CMK (cell line): ENCODE data around the gene FAM177B.
"Not testable (repeated sequence)": the region's sequence is repeated elsewhere in the genome, so short reads cannot be mapped to it uniquely, and the experiment has no call there.

Source experiments
- DNase-seq: peaks from one replicate; pipeline ENCODE4 v3.0.0-alpha.2; 2010; ENCODE audit warnings: low read depth

Gene FAM177B

DNA sequence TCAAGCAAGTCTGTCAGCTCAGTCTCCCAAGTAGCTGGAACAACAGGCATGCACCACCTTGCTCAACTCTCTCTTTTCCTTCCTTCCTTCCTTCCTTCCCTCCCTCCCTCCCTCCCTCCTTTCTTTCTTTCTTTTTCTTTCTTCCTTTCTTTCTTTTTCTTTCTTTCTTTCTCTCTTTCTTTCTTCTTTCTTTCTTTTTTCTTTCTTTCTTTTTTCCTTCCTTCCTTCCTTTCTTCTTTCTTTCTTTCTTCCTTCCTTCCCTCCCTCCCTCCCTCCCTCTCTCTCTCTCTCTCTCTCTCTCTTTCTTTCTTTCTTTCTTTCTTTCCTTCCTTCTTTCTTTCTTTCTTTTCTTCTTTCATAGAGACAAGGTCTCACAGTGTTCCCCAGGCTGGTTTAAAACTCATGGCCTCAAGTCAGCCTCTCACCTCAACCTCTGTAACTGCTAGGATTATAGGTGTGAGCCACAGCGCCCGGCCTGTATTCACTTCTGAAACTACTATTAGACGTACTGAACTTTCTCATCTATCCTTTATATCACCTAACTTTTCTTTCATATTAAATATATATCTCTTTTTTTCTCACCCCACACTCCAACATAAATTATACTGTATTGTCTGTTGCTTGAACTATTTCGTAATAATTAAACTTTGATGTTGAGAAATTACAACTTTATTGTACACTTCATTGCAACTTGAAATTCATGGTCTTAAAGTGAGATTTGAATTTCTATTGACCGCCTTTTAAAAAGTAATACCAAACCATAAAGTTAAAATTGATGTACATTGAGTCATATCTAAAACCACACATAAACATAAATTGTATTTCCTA lies 4.8 kb downstream of the FAM177B start:
- not testable (repeated sequence) for DNase-seq

DNA sequence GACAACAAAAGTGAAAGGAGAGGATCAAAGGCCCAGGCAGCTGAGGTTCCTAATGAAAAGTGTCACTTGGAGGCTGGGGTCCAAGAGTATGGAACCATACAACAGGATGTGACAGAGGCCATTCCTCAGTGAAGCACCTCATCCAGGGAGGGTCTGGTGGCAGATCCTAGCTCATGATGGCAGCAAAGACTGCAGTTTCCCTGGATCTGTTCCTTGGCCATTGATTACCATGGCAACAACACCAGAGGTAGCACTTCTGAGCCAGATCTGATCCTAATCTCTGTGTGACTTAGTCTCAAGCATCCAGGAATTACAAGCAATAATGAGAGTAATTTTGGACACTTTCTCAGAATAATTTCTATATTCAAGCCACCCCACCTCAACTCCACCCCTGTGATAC lies 12.9 kb downstream of the FAM177B start:
- DNase-seq = no peak

DNA sequence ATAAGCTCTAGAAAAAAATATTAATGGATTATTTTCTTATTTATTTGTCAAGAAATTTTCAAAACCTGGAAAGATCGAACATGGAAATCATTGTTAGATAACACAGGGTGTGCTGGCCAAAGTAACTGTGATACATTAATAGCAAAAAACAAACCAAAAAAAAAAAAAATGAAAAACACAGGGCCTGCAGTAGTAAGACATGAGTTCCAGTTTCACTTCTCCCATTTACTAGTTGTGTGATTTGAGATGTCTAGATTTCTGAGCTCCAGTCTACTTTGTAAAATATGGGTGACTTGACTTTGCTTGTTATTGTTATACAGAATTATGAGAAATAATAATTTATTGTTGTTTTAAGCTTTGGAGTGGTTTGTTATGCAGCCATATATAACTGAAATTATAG lies 13.6 kb downstream of the FAM177B start:
- DNase-seq = no peak

DNA sequence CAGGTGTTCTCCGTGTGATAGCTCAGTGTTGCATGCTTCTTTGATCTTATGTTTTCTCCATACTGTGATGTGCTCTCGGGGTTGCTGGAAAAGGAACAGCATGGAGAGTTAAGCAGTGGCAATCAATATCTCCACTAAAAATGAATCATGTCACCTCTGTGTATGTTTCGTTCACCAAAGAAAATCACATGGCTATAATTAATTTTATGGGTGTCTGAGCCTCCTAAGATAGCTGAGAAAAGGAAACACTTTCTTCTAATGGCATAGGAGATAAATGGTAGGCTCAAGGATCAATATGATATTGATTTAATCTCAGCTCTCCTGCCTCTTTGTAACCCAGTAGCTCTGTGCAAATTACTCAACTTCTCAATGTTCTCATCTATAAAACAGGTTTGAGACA lies 14.3 kb downstream of the FAM177B start:
- no peak for DNase-seq

DNA sequence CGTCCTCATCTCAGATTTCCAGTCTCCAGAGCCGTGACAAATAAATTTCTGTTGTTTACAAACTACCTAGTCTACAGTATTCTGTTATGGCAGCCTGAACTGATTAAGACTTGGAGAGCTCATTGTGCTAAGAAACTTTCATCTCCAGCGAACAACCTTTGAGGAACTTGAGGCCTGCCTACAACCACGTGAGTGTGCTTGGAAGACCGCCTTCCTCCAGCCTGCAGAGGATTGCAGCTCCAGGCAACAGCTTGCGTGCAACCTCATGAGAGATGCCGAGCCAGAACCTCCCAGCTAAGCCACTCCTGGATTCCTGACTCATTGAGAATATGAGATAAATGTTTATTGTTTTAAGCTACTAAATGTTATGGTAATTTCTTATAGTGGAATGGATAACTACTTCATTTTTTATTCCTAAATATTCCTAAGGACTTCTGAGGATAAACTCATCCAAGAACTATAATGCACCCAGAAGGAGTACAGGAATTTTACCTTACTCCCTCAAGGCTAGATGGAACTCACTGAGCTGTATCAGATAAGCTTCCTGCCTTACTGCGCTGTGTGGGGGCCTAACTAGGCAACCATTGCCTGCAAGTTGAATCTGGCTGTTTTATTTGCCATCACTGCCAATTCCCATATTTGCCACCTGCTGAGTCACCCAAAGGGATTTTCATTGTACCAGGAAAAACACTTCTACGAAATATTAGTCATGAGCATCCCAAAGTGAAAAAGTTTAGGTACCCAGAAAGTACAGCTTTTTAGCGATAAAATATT lies 17.6 kb downstream of the FAM177B start:
- DNase-seq = no peak

DNA sequence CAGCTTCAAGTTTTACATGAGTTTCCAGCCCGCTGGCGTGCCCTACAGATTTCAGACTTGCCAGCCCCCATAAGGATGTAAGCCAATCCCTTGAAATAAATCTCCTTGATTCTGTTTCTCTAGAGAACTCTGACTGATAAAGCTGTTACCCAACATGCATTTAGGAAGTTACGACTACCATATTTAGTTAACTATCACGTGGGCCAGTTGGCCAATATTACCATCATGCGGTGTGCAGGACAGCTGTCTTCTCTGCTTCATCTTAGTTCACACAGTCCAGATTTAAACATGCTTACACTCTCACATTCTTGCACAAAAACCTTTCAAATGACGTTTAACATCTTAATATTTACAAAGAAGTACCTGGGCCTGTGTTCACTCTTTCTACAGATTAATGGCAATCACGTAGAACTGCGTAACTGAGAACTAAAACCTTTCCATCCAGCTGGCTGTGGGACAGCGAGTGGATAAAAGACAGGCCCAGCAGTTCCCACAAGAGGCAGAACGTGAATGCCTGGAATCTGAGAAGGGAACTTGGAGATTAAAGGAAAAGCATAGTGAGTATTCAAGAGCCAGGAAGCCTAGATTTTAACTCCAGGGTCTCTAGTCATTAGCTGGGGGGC lies 20.8 kb downstream of the FAM177B start:
- DNase-seq = no peak

DNA sequence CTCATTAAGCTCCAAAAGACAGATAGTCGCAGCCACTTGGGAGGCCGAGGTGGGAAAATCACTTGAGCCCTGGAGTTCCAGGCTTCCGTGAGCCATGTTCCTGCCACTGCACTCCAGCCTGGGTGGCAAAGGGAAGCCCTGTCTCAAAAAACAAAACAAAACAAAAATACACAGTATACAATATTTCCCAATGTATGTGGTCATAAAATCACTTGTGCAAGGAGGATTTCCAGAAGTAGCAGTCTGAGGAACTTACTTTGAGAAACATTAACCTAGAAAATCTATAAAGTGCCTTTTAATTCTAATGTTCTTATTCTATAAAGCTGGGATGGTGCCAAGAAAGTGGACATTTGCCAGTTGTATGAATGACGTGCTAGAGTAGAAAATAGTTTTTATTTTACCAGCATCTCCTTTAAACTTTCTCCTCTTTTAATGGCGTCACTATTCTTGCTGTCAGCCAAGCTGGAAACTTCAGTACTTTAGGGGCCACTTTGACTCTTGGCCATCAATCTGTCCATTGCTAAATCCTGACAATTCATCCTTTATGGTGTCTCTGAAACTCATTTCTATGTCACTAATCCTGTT lies 22.5 kb downstream of the FAM177B start:
- DNase-seq = no peak

DNA sequence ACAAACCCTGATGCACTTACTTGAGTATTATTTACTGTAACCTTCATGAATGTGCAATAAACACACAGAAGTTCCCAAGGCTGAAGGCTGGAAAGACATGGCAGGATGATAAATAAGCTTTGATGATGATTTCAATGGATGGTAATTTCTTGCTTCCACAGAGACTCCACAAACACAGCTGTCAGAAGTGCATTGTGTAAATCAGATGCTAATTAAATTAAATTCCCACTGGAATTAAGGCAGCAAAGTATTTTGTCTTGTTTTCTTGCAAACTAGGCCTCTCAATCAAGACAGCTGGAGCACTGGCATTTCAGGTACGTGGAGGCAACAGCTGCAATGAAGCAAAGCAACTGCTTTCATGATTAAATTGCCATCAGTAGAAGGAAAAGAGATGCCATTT lies 24.1 kb downstream of the FAM177B start:
- DNase-seq = no peak

DNA sequence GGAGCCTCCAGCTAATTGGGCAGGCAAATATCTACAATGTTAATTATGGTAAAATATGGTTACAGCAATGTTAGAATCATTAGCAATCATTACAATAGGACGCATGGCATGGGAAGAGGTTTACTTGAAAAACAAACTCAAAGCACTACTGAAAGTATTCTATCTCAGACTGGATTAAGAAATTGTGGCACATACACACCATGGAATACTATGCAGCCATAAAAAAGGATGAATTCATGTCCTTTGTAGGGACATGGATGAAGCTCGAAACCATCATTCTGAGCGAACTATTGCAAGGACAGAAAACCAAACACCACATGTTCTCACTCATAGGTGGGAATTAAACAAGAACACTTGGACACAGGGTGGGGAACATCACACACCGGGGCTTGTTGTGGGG lies 25.2 kb downstream of the FAM177B start:
- not testable (repeated sequence) for DNase-seq

DNA sequence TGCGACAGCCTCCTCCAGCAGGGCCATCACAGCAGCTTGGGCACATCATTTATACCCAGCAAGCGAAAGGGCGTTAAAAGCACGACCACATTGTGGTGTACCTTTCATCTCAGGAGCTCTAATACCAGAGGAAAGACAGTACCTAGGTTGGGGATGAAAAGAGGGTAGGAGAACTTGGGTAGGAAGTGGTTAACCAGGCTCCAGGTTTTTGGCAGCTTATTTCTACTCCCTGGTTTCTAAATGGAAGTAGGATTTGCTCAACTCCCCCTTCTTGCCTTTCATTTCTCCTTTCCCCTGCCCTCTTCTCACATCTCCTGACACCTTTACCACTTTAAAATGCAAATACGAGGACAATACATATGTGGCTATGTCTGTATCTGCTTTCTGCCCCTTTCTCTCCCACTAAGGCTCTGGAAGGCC lies 30.2 kb downstream of the FAM177B start:
- no peak for DNase-seq

DNA sequence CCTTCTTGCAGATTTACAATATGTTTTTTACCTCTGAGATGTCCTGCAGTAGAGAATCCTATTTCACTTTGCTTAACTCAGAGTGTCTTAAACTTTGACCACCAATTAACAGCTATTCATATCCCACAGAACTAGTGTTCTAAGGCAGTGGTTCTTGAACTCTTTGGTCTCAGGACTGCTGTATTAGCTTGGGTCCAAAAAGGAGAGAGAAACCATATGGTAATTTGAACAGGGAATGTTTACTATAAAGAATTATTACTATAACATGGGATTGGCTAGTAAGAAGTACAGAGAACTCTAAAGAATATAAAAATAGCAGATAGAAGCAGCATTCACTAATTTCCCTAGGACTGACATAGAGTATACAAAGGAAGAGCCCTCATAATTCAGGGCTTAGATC lies 31.6 kb downstream of the FAM177B start:
- DNase-seq = no peak

DNA sequence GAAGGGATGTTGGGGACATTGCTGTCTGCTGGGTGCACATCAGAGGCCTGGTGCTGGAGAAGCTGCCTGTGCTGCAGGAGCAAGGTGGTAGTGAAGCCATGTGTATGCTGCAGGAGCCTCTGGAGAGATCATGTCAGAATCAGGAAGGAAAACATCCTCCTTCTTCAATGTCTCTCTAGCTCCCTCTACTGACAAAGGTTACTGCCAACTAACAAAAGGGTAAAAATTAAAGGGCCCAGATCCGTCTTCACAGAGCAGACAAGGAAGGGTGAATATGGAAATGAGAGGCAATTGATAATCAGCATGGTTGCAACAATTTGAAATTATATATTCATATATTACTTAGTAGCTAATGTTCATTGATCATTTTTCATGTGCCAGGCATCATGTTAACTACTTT lies 32.2 kb downstream of the FAM177B start:
- DNase-seq = peak; percentile 25

DNA sequence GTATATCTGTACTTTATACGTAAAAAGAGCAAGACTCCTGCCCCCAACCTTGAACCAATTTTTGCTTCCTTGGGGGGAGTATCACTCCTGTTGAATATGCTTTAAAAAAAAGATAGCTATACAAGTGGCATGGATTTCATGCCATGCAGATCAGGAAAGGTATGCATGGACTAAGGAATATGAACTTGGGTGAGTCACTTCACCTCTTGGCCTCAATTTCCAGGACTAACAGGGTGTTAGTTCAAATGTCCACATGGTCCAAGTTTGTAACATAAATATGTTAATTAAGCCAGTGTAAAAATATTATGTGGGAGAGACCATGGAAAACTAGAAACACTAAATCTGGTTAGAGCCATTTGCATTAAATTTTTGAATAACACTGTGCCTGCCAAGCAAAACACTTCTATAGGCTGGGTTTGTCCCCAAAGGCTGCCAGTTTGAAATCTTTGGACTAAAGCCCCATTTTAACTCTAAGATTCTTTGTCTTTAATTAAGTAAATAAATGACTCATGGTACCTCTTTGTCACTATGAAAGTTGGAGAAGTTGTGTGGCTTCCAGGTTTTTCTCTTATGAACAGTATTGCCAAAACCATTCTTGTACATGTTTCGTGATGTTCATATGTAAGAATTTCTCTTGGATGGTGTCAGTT lies 33.1 kb downstream of the FAM177B start:
- no peak for DNase-seq

DNA sequence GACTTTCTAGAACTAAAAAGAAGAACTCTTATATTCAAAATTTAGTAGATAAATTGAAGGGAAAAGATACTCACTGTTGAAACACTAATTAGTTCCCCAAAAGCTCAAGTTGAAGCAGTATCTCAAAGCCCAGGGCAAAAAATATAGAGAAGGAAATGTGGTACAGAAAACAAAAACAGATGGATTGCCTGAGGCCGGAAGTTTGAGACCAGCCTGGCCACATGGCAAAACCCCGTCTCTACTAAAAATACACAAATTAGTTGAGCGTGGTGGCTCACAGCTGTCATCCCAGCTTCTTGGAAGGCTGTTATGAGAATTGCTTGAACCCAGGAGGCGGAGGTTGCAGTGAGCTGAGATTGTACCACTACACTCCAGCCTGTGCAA lies 36.0 kb downstream of the FAM177B start:
- DNase-seq = peak; percentile 31

DNA sequence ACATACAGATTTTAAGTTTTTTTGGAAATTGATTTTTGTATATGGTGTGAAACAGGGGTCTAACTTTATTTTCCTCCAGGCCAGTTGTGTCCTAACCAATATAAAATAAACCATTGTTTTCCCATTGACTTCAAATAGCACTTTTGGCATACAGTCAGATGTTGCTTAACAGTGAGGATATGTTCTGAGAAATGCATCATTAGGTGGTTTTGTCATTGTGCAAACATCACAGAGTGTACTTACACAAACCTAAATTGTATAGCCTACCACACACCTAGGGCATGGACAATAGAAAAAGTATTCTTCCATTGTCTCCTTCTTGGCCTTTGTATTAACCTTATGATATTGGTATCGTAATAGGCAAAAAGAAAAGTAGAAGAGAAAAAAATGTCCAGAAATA lies 40.5 kb downstream of the FAM177B start:
- no peak for DNase-seq

DNA sequence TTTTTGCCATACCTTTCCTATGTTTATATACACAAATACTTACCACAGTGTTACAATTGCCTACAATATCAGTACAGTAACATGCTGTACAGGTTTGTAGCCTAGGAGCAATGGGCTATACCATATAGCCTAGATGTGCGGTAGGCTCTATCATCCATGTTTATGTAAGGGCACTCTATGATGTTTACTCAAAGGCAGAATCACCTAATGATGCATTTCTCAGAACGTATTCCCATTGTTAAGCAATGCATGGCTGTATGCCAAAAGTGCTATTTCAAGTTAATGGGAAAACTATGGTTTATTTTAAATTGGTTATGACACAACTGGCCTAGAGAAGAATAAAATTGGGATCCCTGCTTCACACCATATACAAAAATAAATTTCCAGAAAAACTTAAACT lies 41.0 kb downstream of the FAM177B start:
- DNase-seq = no peak

DNA sequence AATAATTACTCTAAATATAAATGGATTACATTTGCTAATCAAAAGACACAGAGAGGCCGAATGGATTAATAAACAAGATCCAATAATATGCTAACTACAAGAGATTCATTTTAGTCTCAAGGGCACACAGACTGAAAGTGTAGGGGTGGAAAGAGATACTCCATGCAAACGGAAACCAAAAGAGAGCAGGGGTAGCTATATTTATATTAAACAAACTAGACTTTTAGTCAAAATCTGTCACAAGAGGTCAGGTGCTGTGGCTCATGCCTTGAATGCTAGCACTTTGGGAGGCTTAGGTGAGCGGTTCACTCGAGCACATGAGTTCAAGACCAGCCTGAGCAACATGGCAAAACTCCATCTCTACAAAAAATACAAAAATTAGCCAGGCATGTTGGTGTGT lies 44.2 kb downstream of the FAM177B start:
- DNase-seq = no peak

DNA sequence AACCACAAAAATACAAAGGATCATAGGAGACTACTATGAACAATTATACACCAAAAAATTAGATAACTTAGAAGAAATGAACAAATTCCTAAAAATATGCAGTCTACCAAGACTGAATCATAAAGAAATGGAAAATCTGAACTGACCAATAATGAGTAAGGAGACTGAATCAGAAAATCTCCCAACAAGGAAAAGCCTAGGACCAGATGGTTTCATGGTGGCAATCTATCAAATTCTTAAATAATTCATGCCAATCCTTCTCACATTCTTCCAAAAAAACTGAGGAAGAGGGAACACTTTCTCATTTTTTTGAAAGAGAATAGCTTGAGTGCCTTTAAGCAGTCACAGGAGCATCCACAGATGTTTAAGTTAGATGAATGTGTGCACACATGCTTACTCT lies 46.0 kb downstream of the FAM177B start:
- no peak for DNase-seq

DNA sequence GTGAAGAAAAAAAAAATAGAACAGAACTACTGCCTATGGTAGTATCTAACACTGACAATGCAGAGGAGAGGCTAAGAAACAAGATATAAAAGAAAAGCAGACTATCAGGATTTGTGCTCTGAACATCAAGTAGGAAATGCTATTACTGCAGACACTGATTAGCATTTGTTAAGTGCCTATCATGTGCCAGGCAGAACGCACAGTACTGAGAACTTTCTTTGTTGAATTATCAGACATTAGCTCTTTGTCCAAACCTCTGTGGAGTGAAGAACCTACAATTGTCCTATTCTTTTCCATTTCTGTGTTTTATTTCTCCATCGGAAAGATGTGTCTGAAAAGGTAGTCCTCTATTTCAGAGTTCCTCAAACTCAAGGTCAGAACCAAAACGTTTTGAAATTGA lies 47.4 kb downstream of the FAM177B start:
- no peak for DNase-seq

DNA sequence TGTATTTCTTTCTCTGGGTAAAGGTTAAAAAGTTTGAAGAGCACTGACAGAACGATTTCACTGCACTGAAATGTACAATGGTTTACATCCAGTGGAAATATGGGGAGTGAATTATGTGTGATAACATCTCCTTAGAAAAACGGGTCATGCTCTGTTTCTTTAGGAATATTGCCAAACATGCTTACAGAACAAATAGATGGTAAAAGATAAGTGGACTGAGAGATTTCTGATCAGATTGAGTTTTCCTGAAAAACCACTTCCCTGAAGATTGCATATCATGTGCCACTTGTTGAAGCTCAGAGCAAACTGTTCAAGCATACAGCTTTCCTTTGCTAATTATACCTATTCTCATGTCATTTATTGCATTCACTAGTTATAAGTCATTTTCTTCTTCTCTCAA lies 47.9 kb downstream of the FAM177B start:
- DNase-seq = no peak

DNA sequence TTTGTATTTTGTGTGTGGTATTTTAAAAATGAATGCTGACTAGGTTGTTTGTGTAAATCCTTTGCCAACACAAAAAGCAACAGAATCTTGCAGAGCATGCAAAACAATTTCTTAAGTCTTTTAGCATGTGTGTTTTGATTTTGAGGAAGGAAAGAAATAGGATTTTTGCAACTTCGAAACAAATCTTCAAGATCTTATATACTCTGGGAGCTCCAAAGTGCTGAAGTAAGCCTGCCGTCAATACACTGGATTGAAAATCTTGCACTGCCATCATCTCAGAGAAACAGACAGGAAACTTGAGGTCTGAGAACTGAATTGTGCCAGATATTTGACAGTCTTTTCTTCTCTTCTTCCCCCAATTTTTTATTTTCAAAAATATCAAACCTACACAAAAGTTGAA lies 48.5 kb downstream of the FAM177B start:
- no peak for DNase-seq

DNA sequence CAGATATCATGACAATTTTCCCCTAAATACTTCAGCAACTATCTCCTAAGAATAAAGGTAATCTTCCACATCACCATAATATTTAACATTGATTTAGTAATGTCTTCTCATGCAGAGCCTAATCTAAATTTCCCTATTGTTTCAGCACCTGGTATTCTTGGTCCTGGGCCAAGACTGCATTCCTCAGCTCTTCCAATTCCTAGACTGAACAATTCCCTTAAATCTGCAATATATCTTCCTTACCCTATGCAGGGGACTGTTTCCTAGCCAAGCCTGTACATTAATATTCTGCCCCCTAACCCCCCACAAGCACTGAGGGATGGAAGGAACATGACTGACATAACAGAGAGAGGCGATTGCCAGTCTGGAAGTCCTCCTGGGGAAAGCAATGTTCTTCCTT lies 49.1 kb downstream of the FAM177B start:
- DNase-seq = no peak
